Activated T-cell treated with anti-CD3 and anti-CD28 coated beads, Interleukin-2, amount 50 U/mL, for 1 hour (primary cell): ENCODE results near the gene PARP16.
"Not testable (repeated sequence)": the region's sequence is repeated elsewhere in the genome, so short reads cannot be mapped to it uniquely, and the experiment has no call there.

Experiments used
- DNase-seq: peaks from one replicate; pipeline ENCODE4 v3.0.0-alpha.2; 2020

PARP16 gene

GRCh38 chr15:65275104-65275727, 11.5 kb downstream of the PARP16 start:
- DNase-seq: no peak

- DNase-seq: not testable (repeated sequence)
Observed at GRCh38 chr15:65270811-65271545, 15.7 kb downstream of the PARP16 start.

GRCh38 chr15:65268411-65268810, 18.3 kb downstream of the PARP16 start:
- no peak for DNase-seq

GRCh38 chr15:65266469-65266868, 20.2 kb downstream of the PARP16 start:
- no peak for DNase-seq

- DNase-seq: no peak
Observed at GRCh38 chr15:65264863-65265430, 21.7 kb downstream of the PARP16 start.

GRCh38 chr15:65263313-65263712, 23.4 kb downstream of the PARP16 start:
- DNase-seq: no peak

GRCh38 chr15:65260968-65261367, 25.7 kb downstream of the PARP16 start:
- no peak for DNase-seq

GRCh38 chr15:65259367-65259797, 27.3 kb downstream of the PARP16 start:
- DNase-seq: no peak

GRCh38 chr15:65258375-65259262, 28.1 kb downstream of the PARP16 start:
- no peak for DNase-seq

- DNase-seq: no peak
Observed at GRCh38 chr15:65255486-65256140, 31.1 kb downstream of the PARP16 start.

- DNase-seq: no peak
Observed at GRCh38 chr15:65254758-65255157, 31.9 kb downstream of the PARP16 start.

- no peak for DNase-seq
Observed at GRCh38 chr15:65254356-65254755, 32.3 kb downstream of the PARP16 start.

- no peak for DNase-seq
Observed at GRCh38 chr15:65249641-65250040, 37.0 kb downstream of the PARP16 start.

- no peak for DNase-seq
Observed at GRCh38 chr15:65248511-65249255, 38.0 kb downstream of the PARP16 start.

- DNase-seq: no peak
Observed at GRCh38 chr15:65246939-65247338, 39.7 kb downstream of the PARP16 start.

GRCh38 chr15:65246026-65246714, 40.5 kb downstream of the PARP16 start:
- no peak for DNase-seq

GRCh38 chr15:65245096-65245856, 41.4 kb downstream of the PARP16 start:
- DNase-seq: no peak

- DNase-seq: no peak
Observed at GRCh38 chr15:65244638-65245037, 42.0 kb downstream of the PARP16 start.

GRCh38 chr15:65236443-65236842, 50.2 kb downstream of the PARP16 start:
- not testable (repeated sequence) for DNase-seq

GRCh38 chr15:65233696-65234095, 53.0 kb downstream of the PARP16 start:
- DNase-seq: no peak
